Left lung (tissue), 10 donors: ENCODE measurements around the gene KIF26B. TPM values are rescaled to one million over a fixed set of nuclear protein-coding genes. Genes with fewer than 3 reads are reported as not detected.

Source experiments
- ATAC-seq: fragments of 200-7000 bp; cut with Tn5 transposase; one replicate; pipeline ENCODE4 v1.9.1; 2020; ENCODE audit warnings: moderate library complexity
- DNase-seq, 4 donors: peaks; one replicate each; pipeline ENCODE4 v3.0.0-alpha.2; 2013 to 2020
- H3K27ac ChIP-seq, 2 donors: fragments of 200-600 bp; sonication (generic) in 1 of 2; one replicate each; pipeline versions ENCODE4 v1.5.0 to v1.8.0; 2020 to 2021
- H3K27me3 ChIP-seq, 2 donors: fragments of 200-600 bp; sonication (generic) in 1 of 2; one replicate each; pipeline versions ENCODE4 v1.5.0 to v1.8.0; 2020 to 2021
- H3K36me3 ChIP-seq, 2 donors: fragments of 200-600 bp; sonication (generic) in 1 of 2; one replicate each; pipeline versions ENCODE4 v1.5.0 to v1.8.0; 2020 to 2021
- H3K4me1 ChIP-seq, 2 donors: fragments of 200-600 bp; one replicate each; pipeline ENCODE4 v1.8.0; 2021
- H3K4me3 ChIP-seq, 2 donors: fragments of 200-600 bp; sonication (generic) in 1 of 2; one replicate each; pipeline versions ENCODE4 v1.5.0 to v1.8.0; 2020 to 2021; ENCODE audit warnings: mild to moderate bottlenecking in 1 of 2
- H3K9me3 ChIP-seq, 2 donors: fragments of 200-600 bp; sonication (generic) in 1 of 2; one replicate each; pipeline versions ENCODE4 v1.5.0 to v1.8.0; 2020 to 2021
- CTCF ChIP-seq, 2 donors: fragments of 200-600 bp; sonication (generic) in 1 of 2; IDR thresholded peaks; one replicate each; pipeline versions ENCODE4 v1.5.0 to v1.8.0; 2021; ENCODE audit warnings: antibody characterized with exemption in 2 of 2
- intact Hi-C, 2 donors: fragments of 100-400 bp; cut with DNase I; formaldehyde crosslinking; loops; one replicate each; pipeline versions ENCODE4 v1.11.2 to v1.14.2; 2022
- polyA plus RNA-seq, 6 donors: library from polyadenylated mRNA; unstranded; fragments of 120-200 nt; gene quantifications; one replicate each; pipeline ENCODE4 v1.2.1, GENCODE V29; 2013; ENCODE audit not compliant: insufficient read length in 6 of 6
- total RNA-seq, 2 donors: library from RNA; stranded (reverse); fragmentation: NEBNext Ultra II Directional; extraction: Animal tissue kit (Norgen Biotek cat#: 25700); gene quantifications; one replicate each; pipeline ENCODE4 v1.2.1, GENCODE V29; 2021
- donor health status: DM: no; HTN: yes; CAD: no.
- donor health status: DM: no; HTN: no; CAD: no.

The KIF26B gene
- total and polyA plus RNA-seq, 8 donors = 3.9 to 28.3 (median 6.5) TPM

GRCh38 chr1:245168906-245169305 is 14.1 kb downstream of the KIF26B start:
- DNase-seq = no peak
- intact Hi-C loops = no loop called here
- no peaks in the 10 kb centered on the region for H3K9me3 ChIP-seq
- no peak overlapping the region for H3K4me3 ChIP-seq
- H3K36me3 ChIP-seq = no peaks in the 10 kb centered on the region
- H3K4me1 ChIP-seq = peaks cover 0 to 4% of the 10 kb centered on the region in 2 donors
- H3K27me3 ChIP-seq = peaks cover 0 to 8% of the 10 kb centered on the region in 2 donors
- no peak for ATAC-seq
- no peak for TF ChIP-seq CTCF (IDR thresholded peaks at IDR 0.05)
- no peak overlapping the region for H3K27ac ChIP-seq

DNA sequence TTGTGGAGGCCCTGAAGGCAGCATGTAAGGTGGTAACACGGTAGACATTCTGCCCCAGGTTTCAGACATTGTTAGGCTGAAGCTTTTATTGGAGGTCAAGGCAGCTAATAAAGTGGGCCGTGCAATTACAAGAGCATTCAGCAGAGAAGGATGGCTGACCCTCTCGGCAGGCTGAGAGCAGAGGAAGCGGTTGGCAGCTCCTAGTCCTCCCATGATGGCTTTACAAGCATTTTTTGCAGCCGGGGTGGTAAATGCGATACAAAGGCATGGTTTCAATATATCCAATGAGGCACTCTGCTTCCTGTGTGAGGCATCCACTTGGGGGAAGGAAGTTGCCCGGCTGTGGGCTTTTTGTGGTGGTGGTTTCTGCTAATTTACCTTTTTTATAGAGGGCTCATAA is 14.6 kb downstream of the KIF26B start:
- DNase-seq = no peak
- no peak for ATAC-seq
- TF ChIP-seq CTCF (IDR thresholded peaks at IDR 0.05) = no peak
- Histone ChIP-seq H3K27me3 (peaks cover 0 to 8% of the 10 kb centered on the region in 2 donors), H3K36me3 (no peaks in the 10 kb centered on the region), H3K4me1 (peaks cover 0 to 4% of the 10 kb centered on the region in 2 donors), H3K4me3 (no peak overlapping the region), H3K27ac (no peak overlapping the region), H3K9me3 (no peaks in the 10 kb centered on the region)
- intact Hi-C loops = no loop called here

DNA sequence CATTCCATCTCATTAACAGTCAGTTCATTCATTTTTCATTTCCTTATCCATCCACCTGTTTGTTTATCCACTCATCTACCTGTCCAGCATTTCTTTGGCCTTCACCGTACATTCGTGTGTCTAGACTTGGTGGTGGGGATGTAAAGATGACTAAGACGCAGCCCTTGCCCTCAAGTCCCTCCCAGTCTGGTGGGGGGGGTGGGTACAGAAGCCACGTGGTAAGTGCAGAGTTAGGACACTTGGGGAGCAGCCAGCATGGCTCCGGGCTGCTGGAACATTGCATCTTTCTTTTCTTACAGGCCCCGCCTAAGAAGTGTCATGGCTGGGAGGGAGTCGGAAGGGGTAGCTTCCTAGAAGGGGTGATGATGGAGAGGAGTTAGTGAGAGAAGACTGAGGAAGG is 17.2 kb downstream of the KIF26B start:
- Histone ChIP-seq H3K27ac (no peak overlapping the region), H3K9me3 (no peaks in the 10 kb centered on the region), H3K4me3 (no peak overlapping the region), H3K36me3 (no peaks in the 10 kb centered on the region), H3K27me3 (no peaks in the 10 kb centered on the region), H3K4me1 (peaks cover 0 to 4% of the 10 kb centered on the region in 2 donors)
- intact Hi-C loops = no loop called here
- DNase-seq (no peak), ATAC-seq (no peak)
- TF ChIP-seq CTCF (IDR thresholded peaks at IDR 0.05) = no peak

GRCh38 chr1:245172829-245173228 is 18.0 kb downstream of the KIF26B start:
- no peak overlapping the region for H3K27ac ChIP-seq
- no peak for TF ChIP-seq CTCF (IDR thresholded peaks at IDR 0.05)
- H3K36me3 ChIP-seq = no peaks in the 10 kb centered on the region
- H3K27me3 ChIP-seq = no peaks in the 10 kb centered on the region
- ATAC-seq (no peak), DNase-seq (no peak)
- intact Hi-C loops = no loop called here
- H3K4me1 ChIP-seq = peaks cover 0 to 4% of the 10 kb centered on the region in 2 donors
- no peaks in the 10 kb centered on the region for H3K9me3 ChIP-seq
- H3K4me3 ChIP-seq = no peak overlapping the region

DNA sequence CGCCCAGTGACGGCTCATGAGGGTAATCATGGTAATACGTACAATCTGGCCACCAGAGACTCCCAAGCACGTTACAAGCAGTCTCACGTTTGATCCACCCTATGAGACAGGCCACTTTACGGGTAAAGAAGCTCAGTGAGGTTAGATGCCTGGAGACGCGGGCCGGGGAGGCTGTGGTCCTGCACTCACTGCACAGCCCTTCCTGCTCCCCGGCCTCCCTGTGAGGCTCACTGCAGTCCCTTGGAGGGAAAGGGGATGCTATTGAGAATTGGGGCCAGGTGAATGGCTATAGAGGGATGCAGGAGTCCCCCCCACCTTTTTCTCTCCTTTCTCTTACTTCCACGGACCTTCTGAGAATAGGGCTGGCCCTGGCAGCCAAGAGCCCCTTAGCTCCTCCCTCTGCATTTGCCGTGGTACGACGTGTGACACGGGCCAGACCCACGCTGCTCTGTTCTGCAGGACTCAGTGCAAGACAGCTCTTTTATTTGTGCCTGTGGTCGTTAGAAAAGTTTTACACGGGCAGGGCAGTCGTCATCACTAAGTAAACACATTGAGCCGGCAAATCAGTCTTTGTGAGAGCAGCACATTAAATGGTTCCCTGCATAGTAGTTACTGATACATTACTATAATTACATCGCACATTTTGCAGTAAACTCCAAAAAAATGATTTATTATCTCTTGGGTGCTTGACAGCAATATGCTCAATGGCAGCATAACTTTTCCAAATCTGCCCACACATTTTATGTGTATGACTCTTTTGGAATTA is 18.8 kb downstream of the KIF26B start:
- no peak overlapping the region for H3K27ac ChIP-seq
- DNase-seq (no peak), ATAC-seq (peak; percentile 45)
- no peak for TF ChIP-seq CTCF (IDR thresholded peaks at IDR 0.05)
- no peaks in the 10 kb centered on the region for H3K27me3 ChIP-seq
- no peaks in the 10 kb centered on the region for H3K9me3 ChIP-seq
- no peak overlapping the region for H3K4me3 ChIP-seq
- intact Hi-C loops = no loop called here
- no peaks in the 10 kb centered on the region for H3K36me3 ChIP-seq
- H3K4me1 ChIP-seq = peaks cover 0 to under 1% of the 10 kb centered on the region in 2 donors
